Neural progenitor cell (in vitro differentiated cells): Measurements from ENCODE around the gene CCNG1.

ENCODE experiments used
- EZH2 ChIP-seq: fragments of 200-600 bp; sonication (generic); IDR thresholded peaks from 2 replicates; pipeline ENCODE4 v1.6.1; 2017; ENCODE audit warnings: antibody characterized with exemption, mild to moderate bottlenecking, moderate library complexity
- TF ChIP-seq, protein P1 (sequence below): fragments of 200-600 bp; sonication (generic); IDR thresholded peaks from 2 replicates; pipeline ENCODE4 v1.5.1; 2017; ENCODE audit warnings: antibody characterized with exemption, mild to moderate bottlenecking

DNA sequence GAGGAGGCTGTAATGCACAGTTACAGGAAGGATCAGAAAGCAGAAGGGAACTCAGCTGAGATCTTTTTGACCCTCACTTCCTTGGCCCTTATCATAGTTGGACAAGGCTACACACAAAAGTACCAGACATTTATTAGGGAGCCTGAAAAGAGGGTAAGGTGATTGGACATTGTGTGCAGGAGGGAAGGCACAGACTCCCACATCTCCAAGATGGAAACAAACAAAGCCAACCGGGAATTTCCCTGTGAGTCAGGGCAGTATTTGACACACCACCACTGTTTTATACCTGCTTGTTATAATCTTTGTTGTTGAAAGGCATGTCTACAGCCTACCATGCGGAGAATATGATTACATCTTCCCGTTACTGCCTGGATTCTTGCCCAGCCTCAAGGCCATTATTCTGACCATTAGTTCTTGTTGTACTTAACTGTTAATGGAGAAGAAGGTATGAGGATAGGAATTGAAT is 3.0 kb upstream of the CCNG1 start:
- TF ChIP-seq, protein P1, sequence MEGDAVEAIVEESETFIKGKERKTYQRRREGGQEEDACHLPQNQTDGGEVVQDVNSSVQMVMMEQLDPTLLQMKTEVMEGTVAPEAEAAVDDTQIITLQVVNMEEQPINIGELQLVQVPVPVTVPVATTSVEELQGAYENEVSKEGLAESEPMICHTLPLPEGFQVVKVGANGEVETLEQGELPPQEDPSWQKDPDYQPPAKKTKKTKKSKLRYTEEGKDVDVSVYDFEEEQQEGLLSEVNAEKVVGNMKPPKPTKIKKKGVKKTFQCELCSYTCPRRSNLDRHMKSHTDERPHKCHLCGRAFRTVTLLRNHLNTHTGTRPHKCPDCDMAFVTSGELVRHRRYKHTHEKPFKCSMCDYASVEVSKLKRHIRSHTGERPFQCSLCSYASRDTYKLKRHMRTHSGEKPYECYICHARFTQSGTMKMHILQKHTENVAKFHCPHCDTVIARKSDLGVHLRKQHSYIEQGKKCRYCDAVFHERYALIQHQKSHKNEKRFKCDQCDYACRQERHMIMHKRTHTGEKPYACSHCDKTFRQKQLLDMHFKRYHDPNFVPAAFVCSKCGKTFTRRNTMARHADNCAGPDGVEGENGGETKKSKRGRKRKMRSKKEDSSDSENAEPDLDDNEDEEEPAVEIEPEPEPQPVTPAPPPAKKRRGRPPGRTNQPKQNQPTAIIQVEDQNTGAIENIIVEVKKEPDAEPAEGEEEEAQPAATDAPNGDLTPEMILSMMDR, result no peak
- no peak for TF ChIP-seq EZH2
